ENCODE data around the gene CGB3.

DNA sequence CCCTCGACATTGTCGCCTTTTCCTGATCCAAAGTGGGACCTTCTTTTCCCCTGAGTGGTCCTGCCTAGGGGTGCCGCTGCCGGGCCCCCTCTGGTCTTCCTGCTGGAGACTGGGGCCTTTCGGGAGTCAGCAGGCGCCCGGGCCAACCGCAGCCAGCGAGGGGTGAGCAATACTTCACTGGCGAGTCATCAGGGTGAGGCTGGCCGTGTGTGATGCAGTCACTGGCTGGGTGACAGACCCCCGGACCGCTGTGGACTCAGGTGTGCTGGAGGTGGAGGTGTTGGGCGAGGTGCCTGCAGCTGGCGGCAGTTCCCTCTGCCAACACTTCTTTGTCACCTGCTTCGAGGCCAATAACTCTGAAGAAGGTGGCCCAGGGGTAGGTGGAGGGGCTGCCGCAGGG, 18.0 kb upstream of the CGB3 start:
- TF ChIP-seq, protein P1, sequence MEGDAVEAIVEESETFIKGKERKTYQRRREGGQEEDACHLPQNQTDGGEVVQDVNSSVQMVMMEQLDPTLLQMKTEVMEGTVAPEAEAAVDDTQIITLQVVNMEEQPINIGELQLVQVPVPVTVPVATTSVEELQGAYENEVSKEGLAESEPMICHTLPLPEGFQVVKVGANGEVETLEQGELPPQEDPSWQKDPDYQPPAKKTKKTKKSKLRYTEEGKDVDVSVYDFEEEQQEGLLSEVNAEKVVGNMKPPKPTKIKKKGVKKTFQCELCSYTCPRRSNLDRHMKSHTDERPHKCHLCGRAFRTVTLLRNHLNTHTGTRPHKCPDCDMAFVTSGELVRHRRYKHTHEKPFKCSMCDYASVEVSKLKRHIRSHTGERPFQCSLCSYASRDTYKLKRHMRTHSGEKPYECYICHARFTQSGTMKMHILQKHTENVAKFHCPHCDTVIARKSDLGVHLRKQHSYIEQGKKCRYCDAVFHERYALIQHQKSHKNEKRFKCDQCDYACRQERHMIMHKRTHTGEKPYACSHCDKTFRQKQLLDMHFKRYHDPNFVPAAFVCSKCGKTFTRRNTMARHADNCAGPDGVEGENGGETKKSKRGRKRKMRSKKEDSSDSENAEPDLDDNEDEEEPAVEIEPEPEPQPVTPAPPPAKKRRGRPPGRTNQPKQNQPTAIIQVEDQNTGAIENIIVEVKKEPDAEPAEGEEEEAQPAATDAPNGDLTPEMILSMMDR (IDR thresholded peaks at IDR 0.05): no peak
- TF ChIP-seq ZFX (IDR thresholded peaks at IDR 0.05; ENCODE audit: borderline replicate concordance): no peak
